Right cardiac atrium (tissue), 5 donors: ENCODE measurements around the gene PLIN3. TPM values are rescaled to one million over a fixed set of nuclear protein-coding genes. Genes with fewer than 3 reads are reported as not detected.
"Not testable (repeated sequence)": the region's sequence is repeated elsewhere in the genome, so short reads cannot be mapped to it uniquely, and the experiment has no call there.

ENCODE experiments used
- ATAC-seq, 2 donors: fragments of 200-7000 bp; cut with Tn5 transposase; one replicate each; pipeline versions ENCODE4 v1.8.0 to v1.9.1; 2020; ENCODE audit warnings: moderate library complexity in 2 of 2, mild to moderate bottlenecking in 1 of 2
- DNase-seq, 3 donors: peaks; one replicate each; pipeline ENCODE4 v3.0.0-alpha.2; 2020
- H3K27ac ChIP-seq: one replicate; pipeline ENCODE4 v1.5.1; 2013; ENCODE audit warnings: mild to moderate bottlenecking, low read length, control low read depth, moderate library complexity
- H3K27me3 ChIP-seq: one replicate; pipeline ENCODE4 v1.6.1; 2013; ENCODE audit not compliant: control insufficient read depth, insufficient read depth
- H3K4me1 ChIP-seq: one replicate; pipeline ENCODE4 v1.6.1; 2013; ENCODE audit warnings: low read length; ENCODE audit not compliant: control insufficient read depth, insufficient read depth
- H3K4me3 ChIP-seq: one replicate; pipeline ENCODE4 v1.5.1; 2013; ENCODE audit warnings: low read length, control low read depth
- H3K9me3 ChIP-seq: one replicate; pipeline ENCODE4 v1.6.1; 2013; ENCODE audit warnings: low read length; ENCODE audit not compliant: control insufficient read depth
- WGBS: extraction: QIAGEN DNeasy Blood & Tissue Kit; methylation state at CpG from one replicate; pipeline ENCODE4 v1.1.7; 2013; 5-methylcytosine and 5-hydroxymethylcytosine counted together
- intact Hi-C, 4 donors: fragments of 100-400 bp; cut with DNase I; formaldehyde crosslinking; loops; one replicate each; pipeline versions ENCODE4 v1.11.0 to v1.14.0; 2022 to 2023
- polyA plus RNA-seq: library from polyadenylated mRNA; stranded (reverse); fragments of 200-250 nt; gene quantifications from one replicate; pipeline ENCODE4 v1.2.3, GENCODE V29; 2013
- total RNA-seq, 4 donors: library from RNA; stranded (reverse); fragmentation: NEBNext Ultra II Directional; extraction: Animal tissue kit (Norgen Biotek cat#: 25700); gene quantifications; one replicate each; pipeline ENCODE4 v1.2.1, GENCODE V29; 2021
- donor health status: healthy with polysubstance abuse.
- donor health status: DM: no; HTN: yes; CAD: no.
- donor health status: DM: no; HTN: no; CAD: no.
- donor health status: DM: no; HTN: yes; CAD: no; lungs with severe emphysema.
- donor health status: DM: yes; HTN: yes; CAD: no.

The PLIN3 gene
- total and polyA plus RNA-seq, 5 donors = 16.9 to 32.2 (median 27.0) TPM

DNA sequence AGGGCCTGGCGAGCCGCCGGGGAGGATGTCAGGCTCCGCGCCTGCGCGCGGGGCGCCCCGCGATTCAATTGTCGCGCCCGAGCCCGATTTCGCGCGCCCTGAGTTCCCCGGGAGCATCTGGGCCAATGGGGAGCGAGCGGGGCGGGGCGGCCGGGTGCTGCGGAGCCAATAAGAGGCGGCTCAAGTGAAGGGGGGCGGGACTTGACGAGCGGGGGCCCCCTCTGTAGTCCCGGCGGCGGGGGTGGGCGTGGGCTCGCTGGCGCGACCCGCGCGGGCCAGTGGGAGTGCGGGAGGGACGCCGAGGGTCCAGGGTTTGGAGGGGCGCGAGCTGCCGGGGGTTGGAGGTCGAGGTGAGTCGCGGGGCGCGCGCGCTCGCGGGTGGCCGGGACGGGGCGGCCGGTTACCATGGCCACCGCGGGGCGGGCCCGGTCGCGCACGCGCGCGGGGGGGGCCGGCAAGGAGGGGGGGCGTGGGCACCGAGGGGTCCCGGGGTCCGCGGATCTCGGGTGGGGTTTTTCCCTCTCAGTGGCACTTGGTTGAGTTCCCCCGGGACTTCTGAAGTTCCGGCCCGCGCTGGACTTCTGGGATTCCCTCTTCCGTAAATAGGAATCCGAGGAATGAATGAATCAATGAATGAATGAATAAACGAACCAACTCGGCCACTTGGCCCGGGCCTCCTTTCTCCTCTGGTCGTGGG, 42.6 kb upstream of the PLIN3 start:
- H3K27me3 ChIP-seq = no peaks in the 10 kb centered on the region
- no peaks in the 10 kb centered on the region for H3K9me3 ChIP-seq
- ATAC-seq (peak; percentile 94 to 97), DNase-seq (peak; percentile 93 to 98 (median 96))
- H3K4me1 ChIP-seq = no peaks in the 10 kb centered on the region
- intact Hi-C loops = loop anchor here in 3 of 4 donors (5.0 to 10.0 kb wide), 4 partner anchors 33 to 103 kb away; no protein-coding TSS in a partner anchor
- H3K4me3 ChIP-seq = peak overlapping the region; percentile 98
- under 1% methylated on average over 85 of the region's 85 CpGs for WGBS
- H3K27ac ChIP-seq = no peak overlapping the region

DNA sequence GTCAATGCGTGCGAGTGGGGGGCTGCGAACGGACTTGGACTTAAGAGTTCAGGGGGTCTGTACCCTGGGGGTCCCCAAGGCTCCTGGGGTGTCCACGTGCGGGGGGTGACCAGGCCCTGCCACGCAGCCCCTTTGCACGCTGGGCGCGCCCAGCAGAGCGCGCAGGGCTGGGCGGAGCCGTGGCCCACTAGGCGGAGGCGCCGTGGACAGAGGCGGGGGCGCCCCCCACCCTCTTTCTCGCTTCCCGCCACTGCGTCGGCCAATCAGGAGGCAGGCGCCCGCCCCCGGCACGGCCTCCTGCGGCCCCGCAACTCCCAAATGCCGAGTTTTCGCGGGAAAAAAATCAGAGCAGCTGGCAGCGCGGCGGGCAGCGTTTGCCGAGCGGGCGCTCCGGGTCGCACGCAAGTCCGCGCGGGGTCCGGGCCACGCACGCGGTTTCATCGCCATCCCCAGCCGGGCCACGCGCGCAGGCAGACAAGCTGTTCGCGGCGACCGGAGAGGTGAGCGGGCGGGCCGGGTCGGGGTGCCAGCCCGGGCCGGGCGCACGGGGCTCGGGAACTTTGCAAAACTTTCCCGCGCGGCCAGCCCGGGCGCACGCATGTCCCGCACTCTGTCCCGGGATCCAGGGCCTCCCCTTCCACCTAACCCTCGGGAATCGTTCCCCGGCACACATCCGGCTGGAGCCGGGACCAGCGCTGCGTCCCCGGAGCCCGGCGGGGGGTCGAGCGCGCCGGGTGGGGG, 41.9 kb upstream of the PLIN3 start, which contains the start of gene UHRF1:
UHRF1 (plus strand) TSS at position 346 of the 741 bp plus-strand sequence. CDS start 1,385 bp downstream, outside the sequence.
- peak in 1 of 3 donors; percentile 53 for DNase-seq
- intact Hi-C loops = no loop called here
- no peak for ATAC-seq
- Histone ChIP-seq H3K27ac (no peak within 1 kb of the TSS), H3K4me3 (peak within 1 kb of the TSS; percentile 98), H3K27me3 (no peaks in the 10 kb centered on the region), H3K4me1 (no peaks in the 10 kb centered on the region), H3K9me3 (no peaks in the 10 kb centered on the region)
- 3% methylated on average over 89 of the region's 89 CpGs for WGBS

DNA sequence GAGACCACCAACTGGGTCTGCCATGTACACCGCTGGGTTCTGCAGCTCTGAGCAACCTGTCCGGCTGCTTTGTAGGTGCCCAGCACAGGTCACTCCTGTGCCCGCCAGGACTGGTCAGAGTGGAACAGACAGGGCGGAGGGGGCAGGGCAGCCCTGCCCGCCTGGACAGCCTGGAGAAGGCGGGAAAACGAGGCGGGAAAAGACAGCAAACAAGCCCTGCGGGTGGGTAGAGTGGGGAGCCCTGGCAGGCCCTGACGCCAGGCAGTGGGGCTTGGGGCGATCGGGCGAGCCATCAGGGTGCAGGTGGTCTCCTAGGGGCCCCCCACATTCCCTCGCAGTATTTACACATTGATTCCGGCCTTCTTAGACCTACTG, 41.3 kb upstream of the PLIN3 start:
- ATAC-seq (no peak), DNase-seq (no peak)
- Histone ChIP-seq H3K27ac (no peak overlapping the region), H3K4me1 (no peaks in the 10 kb centered on the region), H3K27me3 (no peaks in the 10 kb centered on the region), H3K4me3 (no peak overlapping the region), H3K9me3 (no peaks in the 10 kb centered on the region)
- WGBS = 88% methylated on average over 15 of the region's 15 CpGs
- intact Hi-C loops = no loop called here

DNA sequence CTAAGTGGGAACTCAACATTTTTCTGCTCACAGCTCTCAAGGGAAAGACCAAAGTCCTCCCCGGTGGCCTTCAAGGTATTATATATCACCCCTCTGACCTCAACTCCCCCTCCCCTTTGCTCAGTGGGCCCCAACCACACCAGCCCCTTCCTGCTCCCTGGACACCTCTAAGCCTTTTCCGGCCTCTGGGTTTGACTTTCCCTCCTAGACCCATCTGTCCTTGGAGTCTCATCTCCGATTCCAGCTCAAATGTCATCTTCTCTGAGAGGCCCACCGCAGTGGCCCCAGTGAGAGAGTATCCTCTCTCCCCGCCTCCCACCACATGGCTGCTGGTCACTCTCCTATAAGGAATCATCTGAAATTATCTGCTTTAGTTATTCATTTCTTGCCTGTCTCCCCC, 40.9 kb upstream of the PLIN3 start:
- ATAC-seq (no peak), DNase-seq (no peak)
- Histone ChIP-seq H3K27ac (no peak overlapping the region), H3K9me3 (no peaks in the 10 kb centered on the region), H3K27me3 (no peaks in the 10 kb centered on the region), H3K4me1 (no peaks in the 10 kb centered on the region), H3K4me3 (no peak overlapping the region)
- intact Hi-C loops = no loop called here
- 83% methylated on average over 5 of the region's 5 CpGs for WGBS

DNA sequence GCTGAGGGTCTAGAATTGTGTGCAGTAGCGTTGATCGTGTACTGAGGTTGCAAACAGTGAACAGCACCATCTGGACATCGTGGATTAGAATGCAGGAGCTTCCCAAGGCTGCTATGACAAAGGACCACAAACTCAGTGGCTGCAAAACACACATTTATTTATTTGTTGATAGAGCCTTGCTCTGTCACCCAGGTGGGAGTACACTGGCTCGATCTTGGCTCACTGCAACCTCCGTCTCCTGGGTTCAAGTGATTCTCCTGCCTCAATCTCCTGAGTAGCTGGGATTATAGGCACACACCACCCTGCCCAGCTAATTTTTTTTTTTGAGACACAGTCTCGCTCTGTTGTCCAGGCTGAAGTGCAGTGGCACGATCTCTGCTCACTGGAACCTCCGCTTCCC, 39.5 kb upstream of the PLIN3 start:
- no peak for ATAC-seq

DNA sequence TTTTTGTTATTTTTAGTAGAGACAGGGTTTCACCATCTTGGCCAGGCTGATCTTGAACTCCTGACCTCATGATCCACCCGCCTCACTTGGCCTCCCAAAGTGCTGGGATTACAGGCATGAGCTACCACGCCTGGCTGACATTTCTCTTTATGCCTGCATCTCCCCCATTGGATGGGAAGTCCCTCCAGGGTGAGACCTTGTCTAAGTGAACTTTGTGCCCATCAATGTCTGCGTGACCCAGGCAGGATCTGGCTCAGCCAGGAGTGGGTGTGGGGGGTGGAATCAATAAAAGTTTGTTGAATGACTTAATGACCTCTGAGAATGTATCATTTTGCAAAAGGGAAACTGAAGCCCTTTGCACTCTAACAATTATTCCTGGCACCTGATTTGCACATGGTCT, 37.0 kb upstream of the PLIN3 start:
- 76% methylated on average over 3 of the region's 3 CpGs for WGBS
- Histone ChIP-seq H3K27me3 (no peaks in the 10 kb centered on the region), H3K4me1 (no peaks in the 10 kb centered on the region), H3K9me3 (no peaks in the 10 kb centered on the region), H3K27ac (no peak overlapping the region), H3K4me3 (no peak overlapping the region)
- DNase-seq (no peak), ATAC-seq (no peak)
- intact Hi-C loops = no loop called here

More for the DNA sequence above, 39.5 kb upstream of the PLIN3 start:
- Histone ChIP-seq H3K27ac (no peak overlapping the region), H3K4me1 (no peaks in the 10 kb centered on the region), H3K27me3 (no peaks in the 10 kb centered on the region), H3K9me3 (no peaks in the 10 kb centered on the region), H3K4me3 (no peak overlapping the region)
- intact Hi-C loops = no loop called here
- no peak for DNase-seq
- 83% methylated on average over 8 of the region's 8 CpGs for WGBS

DNA sequence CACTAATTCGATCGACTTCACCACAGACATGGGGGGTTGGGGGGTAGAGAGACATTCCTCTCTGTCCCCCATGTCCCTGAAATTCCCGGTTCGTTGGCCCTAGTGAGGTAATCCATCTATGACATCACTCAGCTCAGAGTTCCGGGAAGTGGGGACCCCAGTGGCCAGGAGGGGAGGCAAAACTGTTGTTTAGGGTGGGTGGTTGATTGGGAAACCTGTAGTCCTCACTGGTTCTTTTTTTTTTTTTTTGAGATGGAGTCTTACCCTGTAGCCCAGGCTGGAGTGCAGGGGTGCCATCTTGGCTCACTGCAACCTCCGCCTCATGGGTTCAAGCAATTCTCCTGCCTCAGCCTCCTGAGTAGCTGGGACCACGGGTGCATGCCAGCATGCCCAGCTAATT, 35.3 kb upstream of the PLIN3 start, which contains the start of gene ARRDC5:
ARRDC5 (minus strand) TSS at position 101 of the 400 bp plus-strand sequence; CDS start at position 30, 71 bp downstream.
- H3K4me1 ChIP-seq = no peaks in the 10 kb centered on the region
- H3K27ac ChIP-seq = no peak within 1 kb of the TSS
- no peaks in the 10 kb centered on the region for H3K27me3 ChIP-seq
- intact Hi-C loops = no loop called here
- WGBS = 78% methylated on average over 7 of the region's 7 CpGs
- no peak within 1 kb of the TSS for H3K4me3 ChIP-seq
- DNase-seq (no peak), ATAC-seq (no peak)
- H3K9me3 ChIP-seq = no peaks in the 10 kb centered on the region

DNA sequence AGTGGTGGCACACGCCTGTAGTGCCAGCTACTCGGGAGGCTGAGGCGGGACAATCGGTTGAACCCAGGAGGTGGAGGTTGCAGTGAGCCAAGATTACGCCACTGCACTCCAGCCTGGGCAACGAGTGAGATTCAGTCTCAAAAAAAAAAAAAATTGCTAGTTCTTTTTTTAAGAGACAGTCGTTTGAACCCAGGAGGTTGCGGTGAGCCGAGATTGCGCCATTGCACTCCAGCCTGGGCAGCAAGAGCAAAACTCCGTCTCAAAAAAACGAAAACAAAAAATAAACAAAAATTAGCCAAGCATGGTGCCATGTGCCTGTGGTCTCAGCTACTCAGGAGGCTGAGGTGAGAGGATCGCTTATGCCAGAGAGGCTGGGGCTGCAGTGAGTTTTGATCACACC, 33.4 kb upstream of the PLIN3 start:
- H3K4me3 ChIP-seq, H3K4me1 ChIP-seq, DNase-seq, intact Hi-C loops, H3K27me3 ChIP-seq, H3K27ac ChIP-seq, ATAC-seq, H3K9me3 ChIP-seq: not testable (repeated sequence)
- WGBS = 83% methylated on average over 13 of the region's 13 CpGs

DNA sequence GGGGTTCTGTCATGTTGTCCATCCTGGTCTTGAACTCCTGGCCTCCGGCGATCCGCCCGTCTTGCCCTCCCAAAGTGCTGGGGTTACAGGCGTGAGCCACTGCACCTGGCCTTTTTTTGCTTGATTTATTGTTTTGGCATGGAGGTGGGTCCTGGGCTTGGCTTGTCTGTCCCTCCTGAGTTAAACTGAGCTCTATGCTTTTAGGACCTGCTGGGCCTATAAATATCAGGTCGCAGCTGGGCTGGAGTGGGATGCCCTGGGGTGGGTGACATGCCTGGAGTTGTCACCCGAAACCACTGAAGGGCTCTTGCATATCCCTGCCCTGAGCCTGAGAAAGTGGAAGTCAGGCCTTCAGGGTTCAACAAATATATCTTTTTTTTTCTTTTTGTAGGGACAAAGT, 29.7 kb upstream of the PLIN3 start:
- intact Hi-C loops = no loop called here

DNA sequence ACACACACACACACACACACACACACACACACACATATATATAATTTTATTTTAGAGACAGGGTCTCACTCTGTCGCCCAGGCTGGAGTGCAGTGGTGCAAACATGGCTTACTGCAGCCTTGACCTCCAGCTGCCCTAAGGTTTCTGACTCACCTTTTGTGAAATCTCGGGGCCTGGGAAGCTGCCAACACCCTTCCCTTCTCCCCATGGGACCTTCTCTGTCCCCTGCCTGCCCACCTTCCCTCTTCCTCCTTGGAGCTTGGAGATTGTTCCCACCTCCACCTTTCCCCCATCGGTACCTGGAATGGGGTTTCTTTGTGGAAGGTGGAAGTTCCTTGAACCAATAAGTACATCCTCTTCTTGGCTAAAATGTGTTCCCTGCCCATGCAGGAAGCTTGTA, 28.9 kb upstream of the PLIN3 start:
- Histone ChIP-seq H3K27ac (no peak overlapping the region), H3K9me3 (no peaks in the 10 kb centered on the region), H3K4me1 (no peaks in the 10 kb centered on the region), H3K27me3 (no peaks in the 10 kb centered on the region), H3K4me3 (no peak overlapping the region)
- WGBS = 59% methylated on average over 3 of the region's 3 CpGs
- DNase-seq = peak in 1 of 3 donors; percentile 56
- no peak for ATAC-seq
- intact Hi-C loops = no loop called here

More for the DNA sequence above, 29.7 kb upstream of the PLIN3 start:
- Histone ChIP-seq H3K27ac (no peak overlapping the region), H3K27me3 (no peaks in the 10 kb centered on the region), H3K4me3 (no peak overlapping the region), H3K4me1 (no peaks in the 10 kb centered on the region), H3K9me3 (no peaks in the 10 kb centered on the region)
- 91% methylated on average over 7 of the region's 7 CpGs for WGBS
- DNase-seq = no peak
- no peak for ATAC-seq

DNA sequence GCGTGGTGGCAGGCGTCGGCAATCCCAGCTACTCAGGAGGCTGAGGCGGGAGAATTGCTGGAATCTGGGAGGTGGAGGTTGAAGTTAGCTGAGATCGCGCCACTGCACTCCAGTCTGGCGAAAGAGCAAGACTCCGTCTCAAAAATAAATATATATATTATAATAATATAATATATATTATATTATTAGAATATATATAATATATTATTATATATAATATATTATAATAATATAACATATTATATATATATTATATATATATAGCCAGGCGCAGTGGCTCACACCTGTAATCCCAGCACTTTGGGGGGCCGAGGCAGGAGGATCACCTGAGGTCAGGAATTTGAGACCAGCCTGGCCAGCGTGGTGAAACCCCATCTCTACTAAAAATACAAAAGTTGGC, 25.5 kb upstream of the PLIN3 start:
- ATAC-seq, DNase-seq, H3K9me3 ChIP-seq, H3K4me3 ChIP-seq, H3K4me1 ChIP-seq, H3K27me3 ChIP-seq, H3K27ac ChIP-seq, intact Hi-C loops: not testable (repeated sequence)
- 92% methylated on average over 11 of the region's 11 CpGs for WGBS
